HL-60/S4 (cell line): ENCODE data around the gene ABCC8.

Source experiments
- in situ Hi-C: fragments of 300-500 bp; cut with MboI; formaldehyde crosslinking; loops from 2 replicates; pipeline ENCODE4 v1.14.3; 2022; ENCODE audit warnings: low sequenced_read_pairs

ABCC8 gene

GRCh38 chr11:17476317-17477083 lies at the start of gene ABCC8:
ABCC8 (minus strand) TSS chr11:17476845; CDS start chr11:17476776, 69 bp downstream.
- in situ Hi-C loops: no loop called here

DNA sequence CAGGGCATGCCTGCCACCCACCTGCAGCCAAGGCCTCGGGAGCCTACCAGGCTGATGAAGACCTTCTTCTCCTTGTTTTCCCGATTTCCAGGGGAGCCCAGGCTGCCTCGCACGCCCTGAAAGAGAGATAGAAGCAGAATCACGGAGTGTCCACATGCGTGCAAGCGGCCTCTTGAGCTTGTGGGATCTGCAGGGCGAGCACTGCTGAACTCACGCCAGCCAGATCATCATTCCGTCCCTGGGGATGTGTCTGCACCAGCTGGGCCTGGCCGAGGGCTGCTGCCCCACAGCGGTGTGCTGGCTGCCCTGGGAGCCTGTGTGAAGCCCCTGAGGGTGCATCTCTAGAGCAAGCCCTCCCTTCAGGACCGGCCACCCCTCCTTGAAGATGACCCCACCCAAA lies 49.7 kb upstream of the ABCC8 start:
- in situ Hi-C loops: loop anchor here (25.0 kb wide), 1 partner anchor 289 kb away; no protein-coding TSS in a partner anchor

GRCh38 chr11:17525570-17525969 lies 48.9 kb upstream of the ABCC8 start:
- in situ Hi-C loops: loop anchor here (25.0 kb wide), 1 partner anchor 288 kb away; no protein-coding TSS in a partner anchor

DNA sequence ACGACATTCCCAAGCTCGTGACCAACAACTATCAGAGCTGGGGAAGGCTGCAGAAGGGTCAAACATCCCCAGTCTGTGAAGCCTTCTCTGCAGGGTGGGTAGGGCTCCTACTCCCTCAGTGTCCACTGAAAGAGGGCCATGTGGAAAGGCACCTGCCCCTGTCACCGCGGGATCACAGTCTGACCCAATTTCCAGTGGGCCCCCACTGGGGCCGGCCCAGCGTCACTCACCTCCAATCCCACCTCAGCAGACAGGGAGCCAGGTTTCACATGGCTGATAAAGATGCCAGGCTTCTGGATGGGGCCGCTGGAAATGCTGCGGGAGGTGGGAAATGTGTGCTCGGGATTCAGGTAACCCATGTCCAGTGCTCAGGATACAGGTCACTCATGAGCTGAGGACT lies 47.6 kb upstream of the ABCC8 start:
- in situ Hi-C loops: no loop called here

DNA sequence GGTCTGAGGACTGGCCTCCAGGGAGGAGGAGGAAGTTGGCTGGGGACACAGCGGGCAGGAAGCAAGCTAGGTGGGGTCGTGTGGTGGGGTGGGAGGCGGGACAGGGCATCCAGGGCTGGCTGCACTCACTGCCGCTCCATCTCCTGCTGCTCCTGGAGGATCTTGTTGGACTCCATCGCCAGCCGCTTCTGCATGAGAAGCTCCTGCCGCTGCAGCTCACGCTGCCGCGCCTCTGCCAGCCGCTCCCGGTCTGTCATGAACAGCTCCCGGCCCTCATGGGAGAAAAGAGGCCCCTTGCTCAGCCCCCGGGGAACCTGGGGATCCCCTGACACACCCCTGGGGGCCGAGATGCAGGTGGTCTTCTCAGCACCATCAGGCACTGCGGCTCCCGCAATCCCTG lies 46.0 kb upstream of the ABCC8 start:
- in situ Hi-C loops: no loop called here

GRCh38 chr11:17521106-17521900 lies 44.7 kb upstream of the ABCC8 start:
- in situ Hi-C loops: no loop called here

DNA sequence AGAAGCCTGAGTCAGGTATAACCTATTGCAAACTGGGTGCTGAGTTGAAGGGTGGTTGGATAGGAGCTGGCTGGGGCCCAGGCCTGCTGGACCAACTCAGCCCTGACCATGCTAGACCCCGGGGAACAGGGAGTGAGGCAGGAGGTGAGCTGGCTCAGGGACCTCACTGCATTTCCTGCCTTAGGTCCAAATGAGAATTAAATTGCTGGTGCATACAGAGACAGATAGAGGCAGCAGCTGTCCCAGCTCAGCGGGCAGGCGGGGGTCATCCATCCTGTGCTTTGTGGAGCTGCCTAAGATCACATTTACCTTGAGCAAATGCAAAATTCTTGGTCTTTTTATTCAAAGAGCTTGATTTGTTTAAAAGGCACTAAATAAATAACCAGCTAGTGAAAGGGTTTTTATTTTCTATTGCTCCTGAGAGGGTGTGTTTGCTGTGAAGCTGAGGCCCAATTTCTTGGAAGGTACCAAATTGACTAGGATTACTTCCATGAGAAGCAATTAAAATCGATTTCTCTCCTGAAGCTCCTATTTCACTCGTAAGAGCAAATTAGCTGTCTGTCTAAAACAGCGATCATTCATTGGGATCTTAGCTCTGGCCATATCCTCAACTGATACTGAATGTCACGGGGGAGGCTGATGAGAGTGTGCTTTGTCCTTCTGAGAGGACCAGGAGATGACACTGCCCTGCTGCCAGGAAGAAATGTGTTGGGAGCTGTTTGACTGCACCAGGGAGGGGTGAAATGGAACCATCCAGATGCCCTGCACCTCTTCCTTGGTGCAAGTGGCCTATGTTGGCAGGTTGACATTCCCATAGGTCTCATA lies 42.6 kb upstream of the ABCC8 start:
- in situ Hi-C loops: no loop called here

GRCh38 chr11:17518366-17518765 lies 41.7 kb upstream of the ABCC8 start:
- in situ Hi-C loops: no loop called here

- in situ Hi-C loops: no loop called here
These were observed 40.5 kb upstream of the ABCC8 start for GRCh38 chr11:17517186-17517585.

- in situ Hi-C loops: no loop called here
These were observed 40.0 kb upstream of the ABCC8 start for GRCh38 chr11:17516551-17517150.

- in situ Hi-C loops: no loop called here
These were observed 39.0 kb upstream of the ABCC8 start for GRCh38 chr11:17515443-17516176.

DNA sequence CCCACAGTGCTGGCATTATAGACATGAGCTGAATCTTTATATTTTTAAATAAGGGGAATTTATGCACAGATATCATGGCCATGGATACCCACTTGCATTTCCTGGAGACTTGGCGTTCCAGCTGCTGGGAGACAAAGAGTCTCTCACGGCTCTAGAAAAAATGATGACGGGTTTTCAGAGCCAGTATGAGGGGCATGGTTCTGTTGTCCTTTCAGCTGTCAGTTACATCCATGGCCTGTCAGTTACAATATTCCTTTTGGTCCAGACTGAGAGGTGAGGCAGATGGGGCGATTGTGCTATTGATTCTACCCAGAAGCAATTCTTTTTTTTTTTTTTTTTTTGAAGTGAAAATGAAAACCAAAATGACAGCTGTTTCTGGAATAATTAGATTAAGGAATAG lies 37.8 kb upstream of the ABCC8 start:
- in situ Hi-C loops: no loop called here

GRCh38 chr11:17513853-17514252 lies 37.2 kb upstream of the ABCC8 start:
- in situ Hi-C loops: no loop called here

DNA sequence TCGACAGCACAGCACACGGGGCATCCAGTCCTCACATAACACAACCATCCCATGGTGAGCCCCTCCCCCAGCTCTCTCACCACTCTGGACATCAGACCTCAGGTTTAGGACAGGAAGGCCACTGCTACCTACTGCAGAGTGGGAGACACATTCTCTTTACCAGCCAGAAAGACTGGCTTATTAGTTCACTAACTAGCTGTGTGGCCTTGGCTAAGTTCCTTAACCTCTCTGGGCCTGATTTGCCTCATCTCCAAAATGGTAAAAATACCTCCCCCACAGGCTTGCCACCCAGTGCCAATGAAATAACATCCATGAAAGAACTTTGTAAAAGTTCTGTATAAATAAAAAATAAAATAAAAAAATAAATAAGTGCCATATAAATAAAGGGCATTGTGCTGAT lies 35.5 kb upstream of the ABCC8 start:
- in situ Hi-C loops: no loop called here

DNA sequence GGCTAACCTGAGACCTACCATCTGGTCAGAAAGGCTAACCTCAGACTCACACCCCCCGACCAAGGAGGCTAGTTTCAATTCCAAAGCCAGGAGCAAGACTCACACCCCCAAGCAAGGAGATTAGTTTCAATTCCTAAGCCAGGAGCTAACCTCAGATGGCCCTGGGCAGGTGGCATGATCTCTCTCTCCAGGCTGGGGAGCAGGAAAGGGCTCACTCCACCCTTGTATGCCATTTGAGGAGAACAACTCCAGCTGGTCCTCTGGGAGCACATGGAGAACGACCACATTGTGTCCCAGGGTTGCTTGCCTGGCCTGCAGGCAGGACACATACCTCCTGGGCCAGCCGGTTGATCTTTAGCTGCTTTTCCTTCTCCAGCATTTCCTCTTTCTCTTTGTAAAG lies 34.9 kb upstream of the ABCC8 start:
- in situ Hi-C loops: no loop called here

- in situ Hi-C loops: no loop called here
These were observed 34.0 kb upstream of the ABCC8 start for GRCh38 chr11:17510507-17511206.

DNA sequence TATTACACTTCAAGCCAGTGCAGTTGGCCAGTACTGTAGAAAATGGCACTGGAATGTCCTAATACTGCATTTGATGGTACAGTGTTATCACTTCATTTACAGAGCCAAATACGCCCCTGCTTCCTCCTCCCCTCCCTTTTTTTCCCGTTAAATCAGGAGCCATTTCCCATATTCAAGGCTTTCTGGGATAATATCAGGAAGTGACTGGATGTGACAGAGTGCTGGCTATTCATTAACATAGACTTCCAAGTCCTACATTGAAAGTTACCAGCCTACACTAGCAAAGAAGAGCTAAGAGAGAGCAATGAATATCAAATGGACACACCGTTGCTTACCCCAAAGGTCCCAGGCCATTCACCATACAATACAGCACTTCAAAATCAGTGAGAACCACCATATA lies 32.1 kb upstream of the ABCC8 start:
- in situ Hi-C loops: no loop called here

- in situ Hi-C loops: no loop called here
These were observed 31.7 kb upstream of the ABCC8 start for GRCh38 chr11:17508306-17508705.

- in situ Hi-C loops: no loop called here
These were observed 31.1 kb upstream of the ABCC8 start for GRCh38 chr11:17507773-17508172.

- in situ Hi-C loops: no loop called here
These were observed 30.3 kb upstream of the ABCC8 start for GRCh38 chr11:17506942-17507341.
